ENCODE measurements around the gene PHETA2. TPM values are rescaled to one million over a fixed set of nuclear protein-coding genes. Genes with fewer than 3 reads are reported as not detected.

The PHETA2 gene, protein sequence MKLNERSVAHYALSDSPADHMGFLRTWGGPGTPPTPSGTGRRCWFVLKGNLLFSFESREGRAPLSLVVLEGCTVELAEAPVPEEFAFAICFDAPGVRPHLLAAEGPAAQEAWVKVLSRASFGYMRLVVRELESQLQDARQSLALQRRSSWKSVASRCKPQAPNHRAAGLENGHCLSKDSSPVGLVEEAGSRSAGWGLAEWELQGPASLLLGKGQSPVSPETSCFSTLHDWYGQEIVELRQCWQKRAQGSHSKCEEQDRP
- total RNA-seq = 10 to 100 TPM in 5 of 6 donors, 1 to 10 TPM in 1; 7.3 to 18.5 (median 13.6) TPM

DNA sequence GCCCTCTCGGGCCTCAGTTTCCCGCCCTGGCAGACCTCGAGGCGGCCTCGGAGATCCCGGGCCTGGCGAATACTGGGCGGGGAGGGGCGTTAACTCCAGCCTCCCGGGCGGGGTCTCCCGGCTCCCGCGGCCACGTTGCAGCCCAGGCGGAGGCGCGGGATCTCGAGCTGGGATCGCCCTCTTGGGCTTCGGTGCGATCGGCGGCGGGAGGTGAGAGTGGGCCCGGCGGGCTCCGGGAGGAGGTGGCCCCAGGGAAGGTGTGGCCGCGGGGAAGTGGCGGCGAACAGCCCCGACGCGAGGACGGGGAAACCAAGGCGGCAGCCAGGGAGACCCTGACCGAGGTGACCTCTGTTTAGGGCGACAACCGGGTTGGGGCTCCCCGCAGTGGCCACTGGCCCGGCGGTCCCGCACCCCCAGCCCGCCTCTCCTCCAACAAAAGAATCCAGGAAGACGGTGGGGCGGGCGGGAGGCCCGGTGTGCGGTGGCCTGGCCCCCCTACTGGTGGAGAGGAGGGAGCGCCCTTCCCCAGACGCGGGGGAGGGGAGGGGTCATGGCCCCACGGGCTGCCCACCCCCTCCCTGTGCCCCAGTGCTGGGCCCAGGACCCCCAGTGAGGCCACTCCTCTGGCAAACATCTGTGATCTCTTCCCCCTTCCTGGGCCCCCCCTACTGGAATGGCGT is at the start of gene PHETA2:
Gene PHETA2, plus strand, starts transcription at position 117 of the 680 bp plus-strand sequence. CDS start 3,046 bp downstream, outside the sequence.
- H3K27ac ChIP-seq = peak within 1 kb of the TSS; percentile 86 to 97 (median 96)
- peak within 1 kb of the TSS; percentile 61 to 81 (median 76) for H3K4me3 ChIP-seq
- 1 to 3% methylated on average over 2 to 29 of the region's 55 CpGs for WGBS, 2 donors
- DNase-seq = peak; percentile 58 to 91
- peaks cover 41 to 56% (median 45%) of the 10 kb centered on the region in 4 donors for H3K4me1 ChIP-seq
- TF ChIP-seq EP300 (IDR thresholded peaks at IDR 0.05) = no peak
- TF ChIP-seq POLR2AphosphoS5 (IDR thresholded peaks at IDR 0.05) = peak; percentile 8 to 32
- TF ChIP-seq POLR2A (IDR thresholded peaks at IDR 0.05) = peak in 2 of 4 donors; percentile 48 to 53
- TF ChIP-seq, protein P1, sequence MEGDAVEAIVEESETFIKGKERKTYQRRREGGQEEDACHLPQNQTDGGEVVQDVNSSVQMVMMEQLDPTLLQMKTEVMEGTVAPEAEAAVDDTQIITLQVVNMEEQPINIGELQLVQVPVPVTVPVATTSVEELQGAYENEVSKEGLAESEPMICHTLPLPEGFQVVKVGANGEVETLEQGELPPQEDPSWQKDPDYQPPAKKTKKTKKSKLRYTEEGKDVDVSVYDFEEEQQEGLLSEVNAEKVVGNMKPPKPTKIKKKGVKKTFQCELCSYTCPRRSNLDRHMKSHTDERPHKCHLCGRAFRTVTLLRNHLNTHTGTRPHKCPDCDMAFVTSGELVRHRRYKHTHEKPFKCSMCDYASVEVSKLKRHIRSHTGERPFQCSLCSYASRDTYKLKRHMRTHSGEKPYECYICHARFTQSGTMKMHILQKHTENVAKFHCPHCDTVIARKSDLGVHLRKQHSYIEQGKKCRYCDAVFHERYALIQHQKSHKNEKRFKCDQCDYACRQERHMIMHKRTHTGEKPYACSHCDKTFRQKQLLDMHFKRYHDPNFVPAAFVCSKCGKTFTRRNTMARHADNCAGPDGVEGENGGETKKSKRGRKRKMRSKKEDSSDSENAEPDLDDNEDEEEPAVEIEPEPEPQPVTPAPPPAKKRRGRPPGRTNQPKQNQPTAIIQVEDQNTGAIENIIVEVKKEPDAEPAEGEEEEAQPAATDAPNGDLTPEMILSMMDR (IDR thresholded peaks at IDR 0.05) = peak; percentile 36 to 80 (median 66)
- ATAC-seq (ENCODE audit: low FRiP score in 2 of 2) = peak in 1 of 2 donors; percentile 50
- peaks cover 0 to 30% (median 11%) of the 10 kb centered on the region in 4 donors for H3K36me3 ChIP-seq
- H3K27me3 ChIP-seq = no peaks in the 10 kb centered on the region
- H3K9me3 ChIP-seq = no peaks in the 10 kb centered on the region

DNA sequence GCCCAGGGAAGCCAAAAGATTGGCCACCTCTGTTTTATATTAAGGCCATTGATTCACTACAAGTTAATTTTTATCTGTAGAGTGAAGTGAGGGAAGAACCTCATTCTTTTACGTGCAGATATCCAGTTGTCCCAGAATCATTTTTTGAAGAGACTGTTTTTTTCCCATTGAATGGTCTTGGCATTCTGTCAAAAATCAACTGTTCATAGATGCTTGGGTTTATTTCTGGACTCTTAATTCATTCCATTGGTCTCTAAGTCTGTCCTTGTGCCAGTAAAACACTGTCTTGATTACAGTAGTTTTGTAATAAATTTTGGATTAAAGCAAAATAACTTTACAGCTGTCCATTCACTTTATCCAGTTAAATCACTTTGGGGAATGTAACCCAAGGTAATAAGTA is 48.6 kb upstream of the PHETA2 start:
- no peaks in the 10 kb centered on the region for H3K36me3 ChIP-seq
- no peak overlapping the region for H3K27ac ChIP-seq
- no peak overlapping the region for H3K4me3 ChIP-seq
- TF ChIP-seq, protein P1 (IDR thresholded peaks at IDR 0.05) = no peak
- TF ChIP-seq POLR2A (IDR thresholded peaks at IDR 0.05) = no peak
- no peak for TF ChIP-seq EP300 (IDR thresholded peaks at IDR 0.05)
- TF ChIP-seq POLR2AphosphoS5 (IDR thresholded peaks at IDR 0.05) = no peak
- H3K4me1 ChIP-seq = peaks cover 0 to 5% (median 0%) of the 10 kb centered on the region in 4 donors
- no peaks in the 10 kb centered on the region for H3K27me3 ChIP-seq
- no peak for DNase-seq
- no peaks in the 10 kb centered on the region for H3K9me3 ChIP-seq
- ATAC-seq (ENCODE audit: low FRiP score in 2 of 2) = no peak
- WGBS, 2 donors = 56 to 63% methylated on average over 1 of the region's 1 CpG

DNA sequence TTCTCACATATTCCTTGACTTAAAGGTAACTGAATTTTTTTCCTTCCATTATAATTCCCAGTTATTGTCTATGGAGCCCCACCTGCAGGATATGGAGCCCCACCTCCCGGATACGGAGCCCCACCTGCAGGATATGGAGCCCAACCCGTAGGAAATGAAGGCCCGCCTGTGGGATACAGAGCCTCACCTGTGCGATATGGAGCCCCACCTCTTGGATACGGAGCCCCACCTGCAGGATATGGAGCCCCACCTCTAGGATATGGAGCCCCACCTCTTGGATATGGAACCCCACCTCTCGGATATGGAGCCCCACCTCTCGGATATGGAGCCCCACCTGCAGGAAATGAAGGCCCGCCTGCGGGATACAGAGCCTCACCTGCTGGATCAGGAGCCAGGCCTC is 47.3 kb upstream of the PHETA2 start:
- TF ChIP-seq POLR2AphosphoS5 (IDR thresholded peaks at IDR 0.05) = no peak
- TF ChIP-seq EP300 (IDR thresholded peaks at IDR 0.05) = no peak
- TF ChIP-seq POLR2A (IDR thresholded peaks at IDR 0.05) = no peak
- TF ChIP-seq, protein P1 (IDR thresholded peaks at IDR 0.05) = no peak
- Histone ChIP-seq H3K27me3 (no peaks in the 10 kb centered on the region), H3K4me1 (peaks cover 0 to 5% (median 0%) of the 10 kb centered on the region in 4 donors), H3K9me3 (no peaks in the 10 kb centered on the region), H3K4me3 (no peak overlapping the region), H3K36me3 (no peaks in the 10 kb centered on the region), H3K27ac (no peak overlapping the region)
- ATAC-seq (ENCODE audit: low FRiP score in 2 of 2) (no peak), DNase-seq (no peak)
- 86 to 95% methylated on average over 8 to 10 of the region's 10 CpGs for WGBS, 2 donors

DNA sequence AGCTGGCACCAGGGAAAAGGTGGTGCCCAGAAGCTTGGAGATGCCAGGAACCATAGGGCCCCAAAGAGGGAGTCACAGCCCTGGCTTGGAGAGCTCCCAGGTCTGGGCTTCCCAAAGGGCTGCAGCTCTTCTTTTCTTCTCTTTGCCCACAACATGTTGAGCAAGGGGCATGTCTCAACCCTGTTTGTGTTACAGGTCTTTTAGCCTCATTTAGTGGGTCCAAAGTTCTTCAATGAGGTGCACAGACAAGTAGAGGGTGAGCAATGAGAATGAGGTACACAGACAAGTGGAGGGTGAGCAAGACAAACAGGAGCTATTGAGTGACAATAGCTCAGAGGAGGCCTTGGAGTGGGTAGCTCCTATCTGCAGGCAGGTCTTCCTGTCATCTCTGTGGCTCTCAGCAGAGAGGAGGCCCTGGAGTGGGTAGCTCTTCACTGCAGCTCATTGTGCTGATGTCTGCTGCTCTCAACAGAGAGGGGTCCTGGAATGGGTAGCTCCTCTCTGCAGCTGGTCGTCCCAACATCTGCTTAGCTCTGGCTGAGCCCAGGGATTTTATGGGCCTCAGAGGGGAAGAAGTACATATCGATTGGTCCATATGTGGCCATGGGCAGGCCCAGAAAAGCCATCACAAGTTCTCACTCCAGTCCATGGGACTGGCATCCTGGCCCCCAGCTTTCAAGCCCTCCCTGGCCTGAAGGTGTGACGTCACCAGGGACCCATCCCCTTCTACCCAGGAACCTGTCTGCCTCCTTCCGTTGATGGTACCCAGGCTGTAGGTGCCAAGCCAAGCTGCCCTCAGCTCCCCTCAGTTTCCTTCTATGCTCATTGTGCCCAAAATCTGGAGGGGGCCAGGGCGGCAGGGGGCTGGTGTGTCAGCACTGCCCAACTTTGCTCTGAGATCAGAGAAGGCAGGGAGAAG is 40.5 kb upstream of the PHETA2 start:
- no peak for DNase-seq
- Histone ChIP-seq H3K4me3 (no peak overlapping the region), H3K36me3 (no peaks in the 10 kb centered on the region), H3K9me3 (peaks cover 0 to 10% (median 4%) of the 10 kb centered on the region in 4 donors), H3K27ac (no peak overlapping the region), H3K27me3 (no peaks in the 10 kb centered on the region), H3K4me1 (no peaks in the 10 kb centered on the region)
- TF ChIP-seq EP300 (IDR thresholded peaks at IDR 0.05) (no peak), POLR2AphosphoS5 (IDR thresholded peaks at IDR 0.05) (no peak), POLR2A (IDR thresholded peaks at IDR 0.05) (no peak)
- TF ChIP-seq, protein P1 (IDR thresholded peaks at IDR 0.05) = no peak
- ATAC-seq (ENCODE audit: low FRiP score in 2 of 2) = no peak
- WGBS, 2 donors = 96% methylated on average over 5 of the region's 5 CpGs
